HUES48 (cell line): ENCODE measurements around the gene CAPN5.

Experiments
- H3K27ac ChIP-seq: one replicate; pipeline ENCODE4 v1.7.0; 2013; ENCODE audit warnings: low read depth, low read length, inconsistent platforms
- H3K27me3 ChIP-seq: 2 replicates; pipeline ENCODE4 v1.6.1; 2013; ENCODE audit warnings: mild to moderate bottlenecking, low read length; ENCODE audit not compliant: control insufficient read depth, insufficient read depth
- H3K36me3 ChIP-seq: 2 replicates; pipeline ENCODE4 v1.6.1; 2013; ENCODE audit warnings: low read length; ENCODE audit not compliant: control insufficient read depth, insufficient read depth
- H3K4me1 ChIP-seq: 2 replicates; pipeline ENCODE4 v1.6.1; 2013; ENCODE audit warnings: mild to moderate bottlenecking, low read length; ENCODE audit not compliant: control insufficient read depth, insufficient read depth
- H3K4me3 ChIP-seq: 2 replicates; pipeline ENCODE4 v1.5.1; 2013; ENCODE audit warnings: mild to moderate bottlenecking, low read depth, low read length
- H3K9ac ChIP-seq: 2 replicates; pipeline ENCODE4 v1.6.1; 2013; ENCODE audit warnings: mild to moderate bottlenecking, low read depth, low read length, moderate library complexity
- H3K9me3 ChIP-seq: 2 replicates; pipeline ENCODE4 v1.6.1; 2013; ENCODE audit warnings: low read length; ENCODE audit not compliant: control insufficient read depth, insufficient read depth

Gene CAPN5

DNA sequence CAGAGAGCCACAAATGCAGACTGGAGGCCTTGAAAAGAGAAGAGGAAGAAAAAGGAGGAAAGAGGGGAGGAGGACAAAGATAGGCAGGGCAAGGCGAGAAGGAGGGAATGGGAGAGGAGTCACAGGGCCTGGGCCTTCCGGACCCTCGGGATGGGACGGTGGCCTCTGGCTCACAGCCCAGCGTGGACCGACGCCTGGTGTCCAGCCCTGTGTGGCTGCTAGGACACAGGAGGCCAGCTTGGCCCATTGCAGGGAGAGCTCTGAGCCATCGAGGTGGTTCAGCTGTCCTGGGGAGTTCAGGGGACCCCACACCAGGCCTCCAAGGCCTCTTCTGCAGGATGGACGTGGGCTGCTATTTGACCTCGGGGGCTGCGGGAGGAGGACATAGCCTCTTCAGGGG lies 70.7 kb downstream of the CAPN5 start:
- no peak overlapping the region for H3K9ac ChIP-seq
- H3K36me3 ChIP-seq, result no peaks in the 10 kb centered on the region
- no peak overlapping the region for H3K4me3 ChIP-seq
- H3K9me3 ChIP-seq, result no peaks in the 10 kb centered on the region
- H3K4me1 ChIP-seq, result peaks cover 6% of the 10 kb centered on the region; the same call in 1 of the 2 replicates
- no peak overlapping the region for H3K27ac ChIP-seq
- no peaks in the 10 kb centered on the region for H3K27me3 ChIP-seq

DNA sequence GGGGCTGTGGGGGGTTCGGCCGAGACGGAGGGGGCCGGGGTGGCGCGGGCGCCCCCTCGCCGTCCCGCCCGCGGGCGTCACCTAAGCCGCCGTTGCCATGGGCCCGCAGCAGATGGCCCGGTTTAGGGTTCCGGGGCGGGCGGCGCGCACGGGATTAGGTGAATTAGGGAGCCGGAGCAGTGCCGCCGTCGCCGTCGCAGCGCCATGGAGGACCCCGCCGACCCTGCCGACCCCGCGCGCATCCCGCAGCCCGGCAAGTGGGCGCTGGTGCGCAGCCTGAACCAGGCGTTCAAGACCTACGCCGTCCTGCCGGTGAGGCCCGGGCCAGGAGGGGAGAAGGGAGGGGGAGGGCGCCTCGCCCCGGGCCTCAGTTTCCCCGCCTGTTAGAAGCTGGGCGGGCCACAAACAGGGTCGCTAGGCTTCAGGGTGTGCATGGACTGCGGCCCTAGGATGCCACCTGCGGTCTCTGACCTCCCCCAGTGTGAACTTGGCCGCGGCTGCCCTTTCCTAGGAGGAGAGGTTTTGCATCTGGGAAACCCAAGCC lies 71.4 kb downstream of the CAPN5 start:
- H3K27ac ChIP-seq, result no peak overlapping the region
- no peaks in the 10 kb centered on the region for H3K9me3 ChIP-seq
- no peaks in the 10 kb centered on the region for H3K27me3 ChIP-seq
- no peak overlapping the region for H3K9ac ChIP-seq
- no peaks in the 10 kb centered on the region for H3K36me3 ChIP-seq
- peaks cover 6% of the 10 kb centered on the region; the same call in 1 of the 2 replicates for H3K4me1 ChIP-seq
- no peak overlapping the region for H3K4me3 ChIP-seq

DNA sequence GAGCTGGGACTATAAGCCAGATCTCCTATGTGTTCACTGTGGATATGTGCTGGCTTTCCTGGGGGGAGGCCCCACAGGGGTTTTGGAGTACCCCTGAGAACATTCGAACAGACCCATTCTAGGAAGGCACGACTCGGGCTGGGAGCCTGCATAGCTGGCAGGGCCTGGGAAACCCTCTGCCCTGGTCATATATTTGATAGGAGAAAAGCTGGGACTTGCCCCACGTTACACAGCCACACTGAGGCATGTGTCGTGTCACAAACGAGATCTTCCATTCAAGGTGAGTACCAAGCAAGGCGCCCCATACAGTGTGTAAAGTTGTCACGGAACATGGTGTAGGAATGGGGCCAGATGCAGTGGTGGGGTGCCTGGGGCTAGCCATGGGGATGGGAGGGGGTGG lies 72.4 kb downstream of the CAPN5 start:
- Histone ChIP-seq H3K4me1 (peaks cover 6% of the 10 kb centered on the region; the same call in 1 of the 2 replicates), H3K27me3 (no peaks in the 10 kb centered on the region), H3K4me3 (no peak overlapping the region)

DNA sequence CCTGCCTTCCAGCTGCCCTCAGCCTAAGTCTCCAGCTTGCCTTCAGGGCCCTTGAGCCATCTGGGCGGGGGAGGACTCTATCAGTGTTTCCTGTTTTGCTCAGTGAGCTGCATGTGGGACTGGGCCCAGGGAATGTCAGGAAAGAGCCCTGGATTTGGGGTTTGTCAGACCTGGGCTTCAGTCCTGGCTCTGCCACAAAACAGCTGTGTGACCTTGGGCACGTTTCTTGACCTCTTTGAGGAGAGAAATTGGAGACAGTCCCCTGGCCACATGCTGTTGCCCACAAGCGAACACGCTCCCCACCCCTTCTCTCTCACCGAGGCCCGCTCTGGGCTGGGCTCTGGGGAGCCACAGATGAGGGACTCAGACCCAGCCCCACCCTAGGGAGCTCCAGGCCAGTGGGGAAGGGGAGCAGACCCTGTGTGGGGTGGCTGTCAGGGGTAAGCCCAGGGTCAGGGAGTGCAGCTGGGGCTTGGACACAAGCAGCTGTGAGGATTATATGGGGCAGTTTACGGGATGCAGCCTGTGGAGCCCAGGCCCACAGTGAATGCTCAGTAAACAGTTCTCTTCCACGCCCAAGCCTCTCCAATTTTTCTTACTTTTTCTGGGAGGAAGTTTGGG lies 73.6 kb downstream of the CAPN5 start:
- Histone ChIP-seq H3K27ac (no peak overlapping the region), H3K36me3 (no peaks in the 10 kb centered on the region), H3K9ac (no peak overlapping the region), H3K4me3 (no peak overlapping the region), H3K4me1 (peaks cover 6% of the 10 kb centered on the region; the same call in 1 of the 2 replicates), H3K27me3 (no peaks in the 10 kb centered on the region), H3K9me3 (no peaks in the 10 kb centered on the region)

More for the DNA sequence above, 72.4 kb downstream of the CAPN5 start:
- H3K9ac ChIP-seq, result no peak overlapping the region
- no peak overlapping the region for H3K27ac ChIP-seq
- H3K36me3 ChIP-seq, result no peaks in the 10 kb centered on the region
- H3K9me3 ChIP-seq, result no peaks in the 10 kb centered on the region

DNA sequence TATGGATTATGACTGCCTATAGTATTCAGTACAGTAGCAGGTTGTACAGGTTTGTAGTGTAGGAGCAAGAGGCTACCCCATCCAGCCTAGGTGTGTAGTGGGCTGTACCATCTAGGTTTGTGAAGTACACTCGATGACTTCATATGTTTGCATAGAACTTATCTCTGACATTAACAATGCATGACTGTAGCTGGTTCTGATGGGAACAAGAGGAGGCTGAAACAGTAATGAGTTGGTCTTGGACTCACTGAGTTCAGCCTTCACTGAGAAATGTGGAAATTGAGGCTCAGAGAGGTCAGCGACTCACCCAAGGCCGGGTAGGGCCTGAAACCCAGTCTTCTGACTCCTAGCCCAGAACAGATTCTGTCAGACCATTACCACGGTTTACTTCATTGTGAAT lies 74.3 kb downstream of the CAPN5 start:
- Histone ChIP-seq H3K9me3 (no peaks in the 10 kb centered on the region), H3K36me3 (no peaks in the 10 kb centered on the region), H3K27ac (no peak overlapping the region), H3K4me1 (peaks cover 6% of the 10 kb centered on the region; the same call in 1 of the 2 replicates), H3K4me3 (no peak overlapping the region), H3K9ac (no peak overlapping the region), H3K27me3 (no peaks in the 10 kb centered on the region)

DNA sequence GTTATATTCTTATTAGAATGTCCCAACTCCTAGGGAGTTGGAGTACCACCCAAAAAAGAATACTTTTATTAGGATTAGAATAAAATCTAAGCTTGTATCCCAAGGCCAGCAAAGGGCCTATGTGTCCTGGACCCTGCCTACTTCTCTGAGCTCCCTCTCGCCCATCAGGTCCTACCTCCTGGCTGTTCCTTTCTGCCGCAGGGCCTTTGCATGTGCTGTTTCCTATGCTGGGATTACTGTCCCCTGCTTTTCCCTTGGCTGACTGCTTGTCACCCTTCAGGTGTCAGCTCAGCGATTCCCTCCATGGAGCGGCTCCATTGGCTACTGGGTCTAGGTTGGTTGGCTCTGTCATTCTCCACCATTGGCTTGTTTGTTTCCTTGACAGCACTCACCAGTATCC lies 74.7 kb downstream of the CAPN5 start:
- no peak overlapping the region for H3K4me3 ChIP-seq
- H3K9ac ChIP-seq, result no peak overlapping the region
- H3K27me3 ChIP-seq, result no peaks in the 10 kb centered on the region; the same call in 1 of the 2 replicates
- no peaks in the 10 kb centered on the region for H3K36me3 ChIP-seq
- peaks cover 6% of the 10 kb centered on the region; the same call in 1 of the 2 replicates for H3K4me1 ChIP-seq
- H3K9me3 ChIP-seq, result no peaks in the 10 kb centered on the region
- no peak overlapping the region for H3K27ac ChIP-seq

DNA sequence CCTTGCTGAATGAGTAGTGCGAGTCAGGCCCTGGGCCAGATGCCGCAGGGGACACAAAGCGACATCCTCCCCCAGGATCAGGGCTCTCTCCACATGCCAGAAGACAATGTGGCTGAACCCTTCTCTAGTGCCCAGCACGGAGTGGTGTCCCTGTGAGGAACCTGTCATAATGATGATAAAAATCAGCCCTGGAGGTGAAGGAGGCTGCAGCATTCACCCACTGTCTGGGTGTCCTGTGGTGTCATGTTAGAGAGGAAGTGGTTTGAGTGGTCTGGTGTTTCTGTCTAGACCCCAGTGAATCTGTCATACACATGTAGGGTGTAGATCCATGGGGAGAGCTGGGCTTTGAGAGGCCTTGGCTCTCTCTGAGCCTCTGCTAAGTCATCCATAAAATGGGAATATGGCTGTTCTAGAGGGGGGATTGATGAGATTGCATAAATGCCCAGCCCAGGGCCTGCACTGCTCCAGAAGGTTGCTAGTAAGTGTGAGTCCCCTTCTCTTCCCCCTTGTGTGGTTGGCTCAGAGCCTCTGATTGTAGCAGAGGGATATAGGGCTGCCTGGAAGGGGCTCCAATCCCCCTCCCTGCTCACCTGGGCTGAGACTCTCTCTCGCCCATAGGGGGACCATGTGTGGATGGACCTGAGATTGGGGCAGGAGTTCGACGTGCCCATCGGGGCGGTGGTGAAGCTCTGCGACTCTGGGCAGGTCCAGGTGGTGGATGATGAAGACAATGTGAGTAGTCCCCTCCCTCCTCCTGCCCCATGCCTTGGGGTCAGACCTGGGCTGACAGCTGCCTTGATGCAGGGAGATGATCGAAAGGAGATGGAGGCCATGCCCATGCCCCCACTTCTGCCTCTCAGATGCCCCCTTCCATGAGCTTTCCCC lies 75.6 kb downstream of the CAPN5 start:
- Histone ChIP-seq H3K27me3 (no peaks in the 10 kb centered on the region; the same call in 1 of the 2 replicates), H3K9ac (no peak overlapping the region), H3K4me1 (peaks cover 6% of the 10 kb centered on the region; the same call in 1 of the 2 replicates)

DNA sequence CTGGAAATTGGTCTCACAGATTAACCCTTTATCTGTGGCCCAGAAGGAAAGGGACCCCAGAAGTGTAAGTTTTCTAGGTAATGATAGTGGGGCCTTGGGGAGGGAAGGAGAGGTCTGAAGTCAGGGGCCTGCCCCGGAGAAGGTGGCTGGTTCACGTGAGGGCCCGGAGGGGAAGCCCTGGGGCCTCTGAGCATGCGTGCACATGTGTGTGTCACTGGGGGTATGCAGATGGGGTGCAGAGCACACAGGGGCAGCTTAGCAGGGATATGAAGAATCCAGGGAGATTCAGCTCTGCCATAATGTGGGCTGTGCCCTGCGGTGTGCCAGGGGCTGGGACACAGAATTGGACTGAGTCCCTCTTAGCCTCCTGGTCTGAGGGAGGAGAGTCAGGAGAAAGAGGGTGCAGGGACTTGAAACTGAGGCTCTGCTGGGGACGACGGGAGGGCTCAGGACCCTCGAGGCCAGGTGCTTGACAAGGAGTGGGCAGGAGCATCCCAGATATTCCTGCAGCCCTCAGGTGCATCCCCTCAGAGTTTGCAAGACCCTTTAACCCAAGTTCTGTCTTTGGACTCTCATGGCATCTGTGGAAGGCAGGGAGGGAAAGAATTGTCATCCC lies 76.7 kb downstream of the CAPN5 start:
- Histone ChIP-seq H3K4me3 (no peak overlapping the region), H3K36me3 (no peaks in the 10 kb centered on the region), H3K9ac (no peak overlapping the region), H3K4me1 (peaks cover 12% of the 10 kb centered on the region), H3K27me3 (no peaks in the 10 kb centered on the region; the same call in 1 of the 2 replicates), H3K27ac (no peak overlapping the region), H3K9me3 (no peaks in the 10 kb centered on the region)

More for the DNA sequence above, 75.6 kb downstream of the CAPN5 start:
- H3K4me3 ChIP-seq, result no peak overlapping the region
- H3K9me3 ChIP-seq, result no peaks in the 10 kb centered on the region
- H3K27ac ChIP-seq, result no peak overlapping the region
- no peaks in the 10 kb centered on the region for H3K36me3 ChIP-seq

DNA sequence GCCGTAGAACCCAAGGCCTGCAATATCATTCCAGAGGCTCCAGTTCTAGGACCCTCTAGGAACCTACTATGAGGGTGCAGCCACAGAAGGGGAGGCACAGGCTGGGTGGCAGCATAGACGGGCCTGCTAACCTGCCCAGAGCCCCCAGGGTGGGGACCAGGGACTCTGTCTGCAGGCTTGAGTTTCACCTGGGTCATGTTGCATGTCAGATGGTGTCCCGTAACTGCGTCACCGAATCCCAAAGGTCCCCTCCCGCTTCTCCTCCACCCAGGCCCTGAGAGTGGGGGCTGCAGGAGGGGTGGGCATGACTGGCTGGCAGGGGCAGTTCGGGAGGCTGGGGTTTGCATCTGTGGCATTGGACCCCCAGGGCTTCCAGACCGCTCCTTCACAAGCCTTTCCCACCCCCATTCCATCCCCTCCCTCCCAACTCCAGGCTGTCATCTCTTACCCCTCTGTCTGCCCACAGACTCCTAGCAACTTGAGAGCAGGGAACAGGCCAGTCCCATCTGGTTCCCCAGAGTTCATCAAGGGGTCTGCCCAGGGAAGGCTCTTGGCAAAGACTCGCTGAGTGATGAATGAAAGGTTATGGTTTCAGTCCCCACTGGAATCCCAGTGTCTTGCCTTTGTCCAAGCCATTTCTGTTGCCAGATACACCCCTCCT lies 77.6 kb downstream of the CAPN5 start:
- H3K27me3 ChIP-seq, result no peaks in the 10 kb centered on the region; the same call in 1 of the 2 replicates
- peaks cover 13% of the 10 kb centered on the region for H3K4me1 ChIP-seq

DNA sequence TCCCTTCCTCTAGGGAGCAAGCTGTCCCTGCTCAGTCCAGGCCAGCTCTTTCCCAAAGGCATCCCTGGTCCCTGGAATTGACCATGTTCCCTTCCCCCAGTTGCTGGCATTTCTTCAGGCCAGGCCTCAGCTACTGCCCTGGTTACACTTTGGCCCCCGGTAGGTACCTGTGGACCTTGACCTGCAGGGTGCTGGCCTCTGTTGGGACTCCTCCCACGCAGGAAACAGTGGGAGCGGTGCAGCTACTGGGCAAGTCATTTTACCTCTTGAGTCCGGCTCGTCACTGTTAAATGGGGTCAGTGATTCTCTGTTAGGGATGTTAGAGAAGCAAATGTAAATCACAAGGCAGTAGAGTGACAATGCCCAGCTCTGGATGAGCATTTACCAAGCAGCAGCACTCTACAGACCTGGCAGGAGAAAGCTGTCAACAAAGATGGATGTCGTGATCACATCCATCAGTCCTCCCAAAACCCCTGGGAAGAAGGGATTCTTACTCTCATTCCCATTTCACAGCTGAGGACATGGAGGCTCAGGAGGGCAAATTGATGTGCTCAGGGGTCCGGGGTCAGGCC lies 78.2 kb downstream of the CAPN5 start:
- Histone ChIP-seq H3K4me3 (no peak overlapping the region), H3K9ac (no peak overlapping the region), H3K4me1 (peaks cover 11% of the 10 kb centered on the region), H3K27me3 (no peaks in the 10 kb centered on the region; the same call in 1 of the 2 replicates), H3K27ac (no peak overlapping the region), H3K36me3 (no peaks in the 10 kb centered on the region), H3K9me3 (no peaks in the 10 kb centered on the region)

More for the DNA sequence above, 77.6 kb downstream of the CAPN5 start:
- no peaks in the 10 kb centered on the region for H3K9me3 ChIP-seq
- H3K9ac ChIP-seq, result no peak overlapping the region
- H3K36me3 ChIP-seq, result no peaks in the 10 kb centered on the region
- no peak overlapping the region for H3K27ac ChIP-seq
- no peak overlapping the region for H3K4me3 ChIP-seq
